ENCODE measurements around the gene HOOK1.

- TF ChIP-seq EZH2 (IDR thresholded peaks at IDR 0.05): no peak
- no peak for TF ChIP-seq CTCF (IDR thresholded peaks at IDR 0.05)
- no peak for TF ChIP-seq EZH2phosphoT487 (IDR thresholded peaks at IDR 0.05)
Observed at GRCh38 chr1:59775480-59775879, 39.3 kb upstream of the HOOK1 start.
